HCT116 (cell line): Measurements from ENCODE around the gene SLAMF7. TPM values are rescaled to one million over a fixed set of nuclear protein-coding genes. Genes with fewer than 3 reads are reported as not detected.

ENCODE experiments used
- ATAC-seq: fragments of 200-7000 bp; cut with Tn5 transposase; 2 replicates; pipeline ENCODE4 v1.9.1; 2020; ENCODE audit warnings: mild to moderate bottlenecking, moderate library complexity
- BruUV-seq: library from RNA; stranded (reverse); fragments of 400-500 nt; replicated peaks from 2 replicates; lab custom pipeline; 2021; lab: Mats Ljungman, UMichigan
- CTCF ChIA-PET: fragments of 300-600 bp; sonication (Branson Sonifier 250); formaldehyde crosslinking; loops from one replicate; lab custom pipeline; 2021; ENCODE audit warnings: antibody characterized with exemption; lab: Charles Lee
- POLR2A ChIA-PET: fragments of 300-600, 350-600 bp; sonication (Branson Sonifier 250); formaldehyde crosslinking; loops from one replicate; lab custom pipeline; 2021; ENCODE audit warnings: antibody characterized with exemption; lab: Charles Lee
- RAD21 ChIA-PET, 2 experiments: fragments of 300-600 bp; sonication (Branson Sonifier 250); formaldehyde crosslinking; loops; one replicate each; lab custom pipeline; 2023; ENCODE audit warnings: low total read pairs in 2 of 2; ENCODE audit not compliant: uncharacterized antibody in 2 of 2, unreplicated experiment in 2 of 2, low non-redundant PET in 1 of 2; lab: Charles Lee
- DNase-seq: peaks from one replicate; pipeline ENCODE4 v3.0.0-alpha.2; 2010; ENCODE audit warnings: low read depth, low spot score
- H2AFZ ChIP-seq: fragments of 200-600 bp; shearing (Covaris generic), sonication (generic); 2 replicates; pipeline ENCODE4 v1.6.1; 2017; ENCODE audit warnings: low read depth, mixed run types, mixed read lengths, antibody characterized with exemption, low read length; ENCODE audit not compliant: poor library complexity, severe bottlenecking
- H3K27ac ChIP-seq: 2 replicates; pipeline ENCODE4 v1.5.1; 2012; ENCODE audit warnings: low read depth, low read length
- H3K27me3 ChIP-seq: fragments of 200-600 bp; sonication (generic); 2 replicates; pipeline ENCODE4 v1.6.1; 2016; ENCODE audit warnings: mixed run types, low read length, mixed read lengths; ENCODE audit not compliant: insufficient read depth
- H3K36me3 ChIP-seq, 2 experiments: fragments of 200-500 bp in 1 of 2; fragments of 200-600 bp in 1 of 2; sonication (Bioruptor generic) in 1 of 2; sonication (generic) in 1 of 2; 2 replicates each; pipeline versions ENCODE4 v1.5.1 to v1.6.1; 2014 to 2016; ENCODE audit warnings: low read length in 2 of 2, inconsistent platforms in 1 of 2, mixed read lengths in 1 of 2, mixed run types in 1 of 2; ENCODE audit not compliant: insufficient read depth in 2 of 2, control insufficient read depth in 1 of 2
- H3K4me1 ChIP-seq, 2 experiments: fragments of 200-600 bp in 1 of 2; sonication (generic) in 1 of 2; 2 replicates each; pipeline versions ENCODE4 v1.5.1 to v1.6.1; 2012 to 2017; ENCODE audit warnings: low read length in 2 of 2, inconsistent platforms in 1 of 2, mild to moderate bottlenecking in 1 of 2, mixed read lengths in 1 of 2, mixed run types in 1 of 2, moderate library complexity in 1 of 2; ENCODE audit not compliant: insufficient read depth in 2 of 2, control insufficient read depth in 1 of 2
- H3K4me2 ChIP-seq: fragments of 200-600 bp; sonication (generic); 2 replicates; pipeline ENCODE4 v1.6.1; 2017; ENCODE audit warnings: mixed run types, low read length, mixed read lengths
- H3K4me3 ChIP-seq, 2 experiments: fragments of 200-600 bp in 1 of 2; sonication (generic) in 1 of 2; replicated peaks in 1 of 2; 2 replicates each; pipeline ENCODE4 v1.5.1; 2011 to 2016; ENCODE audit warnings: low read length in 2 of 2, control low read depth in 1 of 2, low read depth in 1 of 2, mild to moderate bottlenecking in 1 of 2, mixed read lengths in 1 of 2, mixed run types in 1 of 2
- H3K79me2 ChIP-seq: fragments of 200-600 bp; sonication (generic); 2 replicates; pipeline ENCODE4 v1.6.1; 2017; ENCODE audit warnings: mild to moderate bottlenecking, mixed run types, low read length, moderate library complexity, mixed read lengths; ENCODE audit not compliant: insufficient read depth
- H3K9ac ChIP-seq: fragments of 200-600 bp; sonication (generic); 2 replicates; pipeline ENCODE4 v1.6.1; 2016; ENCODE audit warnings: low read length, mixed read lengths
- H3K9me2 ChIP-seq: fragments of 200-600 bp; sonication (generic), shearing (Covaris generic); 2 replicates; pipeline ENCODE4 v1.6.1; 2017; ENCODE audit warnings: mixed run types, mild to moderate bottlenecking, moderate library complexity; ENCODE audit not compliant: insufficient read depth
- H3K9me3 ChIP-seq, 2 experiments: fragments of 200-500 bp in 1 of 2; fragments of 200-600 bp in 1 of 2; sonication (Bioruptor generic) in 1 of 2; sonication (generic) in 1 of 2; 2 replicates each; pipeline ENCODE4 v1.6.1; 2014 to 2017; ENCODE audit warnings: low read length in 2 of 2, mixed read lengths in 2 of 2, inconsistent platforms in 1 of 2, low read depth in 1 of 2, mild to moderate bottlenecking in 1 of 2, mixed run types in 1 of 2, moderate library complexity in 1 of 2; ENCODE audit not compliant: control insufficient read depth in 1 of 2, insufficient read depth in 1 of 2
- H4K20me1 ChIP-seq: fragments of 200-600 bp; sonication (generic), shearing (Covaris generic); 2 replicates; pipeline ENCODE4 v1.6.1; 2017; ENCODE audit warnings: mixed run types, mild to moderate bottlenecking, moderate library complexity; ENCODE audit not compliant: insufficient read depth
- EGR1 ChIP-seq: IDR thresholded peaks from 2 replicates; pipeline ENCODE4 v1.6.1; 2012; ENCODE audit warnings: low read depth
- POLR2A ChIP-seq: IDR thresholded peaks from 2 replicates; pipeline ENCODE4 v1.7.0; 2011; ENCODE audit warnings: borderline replicate concordance; ENCODE audit not compliant: insufficient read depth, insufficient read length; ENCODE audit errors: extremely low read depth
- RAD21 ChIP-seq: IDR thresholded peaks from 2 replicates; pipeline ENCODE4 v1.6.1; 2012; ENCODE audit warnings: low read depth, mild to moderate bottlenecking
- SIN3A ChIP-seq: IDR thresholded peaks from 2 replicates; pipeline ENCODE4 v1.6.1; 2012; ENCODE audit warnings: low read depth
- SP1 ChIP-seq: IDR thresholded peaks from 2 replicates; pipeline ENCODE4 v1.6.1; 2012; ENCODE audit warnings: low read depth
- ZFX ChIP-seq: fragments of 450-650 bp; IDR thresholded peaks from 2 replicates; pipeline ENCODE4 v1.6.1; 2017
- ZNF274 ChIP-seq: fragments of 200-500 bp; sonication (Bioruptor generic); IDR thresholded peaks from 2 replicates; pipeline ENCODE4 v1.6.1; 2014; ENCODE audit warnings: mild to moderate bottlenecking, low read depth, low read length, inconsistent platforms
- intact Hi-C: fragments of 100-400 bp; cut with micrococcal nuclease; formaldehyde crosslinking; loops from 2 replicates; pipeline ENCODE4 v1.10.0; 2022
- total RNA-seq: library from RNA; stranded (reverse); gene quantifications from one replicate; pipeline ENCODE4 v1.2.1, GENCODE V29; 2021; ENCODE audit not compliant: unreplicated experiment
- TF ChIP-seq, protein P1 (sequence below), 3 experiments: fragments of 200-600 bp in 1 of 3; sonication (generic) in 1 of 3; IDR thresholded peaks in 2 of 3; conservative IDR thresholded peaks in 1 of 3; 2 replicates each; pipeline ENCODE4 v1.5.1; 2012 to 2017; ENCODE audit warnings: low read depth in 2 of 3, low read length in 2 of 3, antibody characterized with exemption in 1 of 3, borderline replicate concordance in 1 of 3, control low read depth in 1 of 3, mild to moderate bottlenecking in 1 of 3, mixed read lengths in 1 of 3, mixed run types in 1 of 3, moderate library complexity in 1 of 3; ENCODE audit not compliant: insufficient read depth in 1 of 3
- TF ChIP-seq, protein P2 (sequence below): IDR thresholded peaks from 2 replicates; pipeline ENCODE4 v1.6.1; 2011; ENCODE audit warnings: mild to moderate bottlenecking, low read length, moderate library complexity; ENCODE audit not compliant: insufficient replicate concordance; ENCODE audit errors: extremely low read depth
- TF ChIP-seq, protein P3 (sequence below): IDR thresholded peaks from 2 replicates; pipeline ENCODE4 v1.6.1; 2012
- TF ChIP-seq, protein P4 (sequence below): IDR thresholded peaks from 2 replicates; pipeline ENCODE4 v1.6.1; 2012; ENCODE audit warnings: low read depth

Gene SLAMF7
- total RNA-seq, 1 experiment from 2014 or later = 0.34 TPM

DNA sequence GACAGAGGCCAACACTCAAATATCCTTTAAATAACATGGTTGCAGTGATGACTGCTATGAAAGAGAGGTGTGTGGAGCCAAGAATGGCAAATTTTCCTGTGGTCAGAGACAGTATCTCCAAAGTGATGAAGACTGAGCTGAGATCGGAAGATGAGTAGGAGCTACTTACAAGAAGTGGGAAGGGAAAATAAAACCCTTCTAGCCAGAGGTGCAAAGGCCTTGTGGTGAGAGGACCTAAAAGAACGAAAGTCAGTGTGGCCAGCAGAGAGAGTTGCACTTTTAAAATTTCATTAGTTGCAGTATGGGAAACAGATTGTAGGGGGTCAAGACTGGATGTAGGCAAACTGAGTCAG lies 17.8 kb downstream of the SLAMF7 start:
- DNase-seq = no peak
- H3K79me2 ChIP-seq = no peaks in the 10 kb centered on the region
- no peak overlapping the region for H3K27ac ChIP-seq
- ATAC-seq = no peak
- ChIA-PET POLR2A (no interaction called here), RAD21 (no interaction called here), CTCF (interaction anchor here (1.0 kb wide), 1 partner anchor 11 kb away, joined by 4 read pairs; no protein-coding TSS in a partner anchor)
- intact Hi-C loops = no loop called here
- no peak overlapping the region for H2AFZ ChIP-seq
- TF ChIP-seq, protein P1, sequence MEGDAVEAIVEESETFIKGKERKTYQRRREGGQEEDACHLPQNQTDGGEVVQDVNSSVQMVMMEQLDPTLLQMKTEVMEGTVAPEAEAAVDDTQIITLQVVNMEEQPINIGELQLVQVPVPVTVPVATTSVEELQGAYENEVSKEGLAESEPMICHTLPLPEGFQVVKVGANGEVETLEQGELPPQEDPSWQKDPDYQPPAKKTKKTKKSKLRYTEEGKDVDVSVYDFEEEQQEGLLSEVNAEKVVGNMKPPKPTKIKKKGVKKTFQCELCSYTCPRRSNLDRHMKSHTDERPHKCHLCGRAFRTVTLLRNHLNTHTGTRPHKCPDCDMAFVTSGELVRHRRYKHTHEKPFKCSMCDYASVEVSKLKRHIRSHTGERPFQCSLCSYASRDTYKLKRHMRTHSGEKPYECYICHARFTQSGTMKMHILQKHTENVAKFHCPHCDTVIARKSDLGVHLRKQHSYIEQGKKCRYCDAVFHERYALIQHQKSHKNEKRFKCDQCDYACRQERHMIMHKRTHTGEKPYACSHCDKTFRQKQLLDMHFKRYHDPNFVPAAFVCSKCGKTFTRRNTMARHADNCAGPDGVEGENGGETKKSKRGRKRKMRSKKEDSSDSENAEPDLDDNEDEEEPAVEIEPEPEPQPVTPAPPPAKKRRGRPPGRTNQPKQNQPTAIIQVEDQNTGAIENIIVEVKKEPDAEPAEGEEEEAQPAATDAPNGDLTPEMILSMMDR (IDR thresholded peaks at IDR 0.05 in 2 of 3, conservative IDR thresholded peaks at IDR 0.05 in 1 of 3; ENCODE audit: borderline replicate concordance in 1 of 3, insufficient read depth in 1 of 3, low read depth in 2 of 3, low read length in 2 of 3) = no peak
- TF ChIP-seq, protein P2, sequence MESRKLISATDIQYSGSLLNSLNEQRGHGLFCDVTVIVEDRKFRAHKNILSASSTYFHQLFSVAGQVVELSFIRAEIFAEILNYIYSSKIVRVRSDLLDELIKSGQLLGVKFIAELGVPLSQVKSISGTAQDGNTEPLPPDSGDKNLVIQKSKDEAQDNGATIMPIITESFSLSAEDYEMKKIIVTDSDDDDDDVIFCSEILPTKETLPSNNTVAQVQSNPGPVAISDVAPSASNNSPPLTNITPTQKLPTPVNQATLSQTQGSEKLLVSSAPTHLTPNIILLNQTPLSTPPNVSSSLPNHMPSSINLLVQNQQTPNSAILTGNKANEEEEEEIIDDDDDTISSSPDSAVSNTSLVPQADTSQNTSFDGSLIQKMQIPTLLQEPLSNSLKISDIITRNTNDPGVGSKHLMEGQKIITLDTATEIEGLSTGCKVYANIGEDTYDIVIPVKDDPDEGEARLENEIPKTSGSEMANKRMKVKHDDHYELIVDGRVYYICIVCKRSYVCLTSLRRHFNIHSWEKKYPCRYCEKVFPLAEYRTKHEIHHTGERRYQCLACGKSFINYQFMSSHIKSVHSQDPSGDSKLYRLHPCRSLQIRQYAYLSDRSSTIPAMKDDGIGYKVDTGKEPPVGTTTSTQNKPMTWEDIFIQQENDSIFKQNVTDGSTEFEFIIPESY = no peak
- no peak for TF ChIP-seq POLR2A
- TF ChIP-seq RAD21 = no peak
- no peak for TF ChIP-seq SP1
- TF ChIP-seq EGR1 = no peak
- TF ChIP-seq, protein P3, sequence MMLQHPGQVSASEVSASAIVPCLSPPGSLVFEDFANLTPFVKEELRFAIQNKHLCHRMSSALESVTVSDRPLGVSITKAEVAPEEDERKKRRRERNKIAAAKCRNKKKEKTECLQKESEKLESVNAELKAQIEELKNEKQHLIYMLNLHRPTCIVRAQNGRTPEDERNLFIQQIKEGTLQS = no peak
- TF ChIP-seq SIN3A = no peak
- TF ChIP-seq, protein P4, sequence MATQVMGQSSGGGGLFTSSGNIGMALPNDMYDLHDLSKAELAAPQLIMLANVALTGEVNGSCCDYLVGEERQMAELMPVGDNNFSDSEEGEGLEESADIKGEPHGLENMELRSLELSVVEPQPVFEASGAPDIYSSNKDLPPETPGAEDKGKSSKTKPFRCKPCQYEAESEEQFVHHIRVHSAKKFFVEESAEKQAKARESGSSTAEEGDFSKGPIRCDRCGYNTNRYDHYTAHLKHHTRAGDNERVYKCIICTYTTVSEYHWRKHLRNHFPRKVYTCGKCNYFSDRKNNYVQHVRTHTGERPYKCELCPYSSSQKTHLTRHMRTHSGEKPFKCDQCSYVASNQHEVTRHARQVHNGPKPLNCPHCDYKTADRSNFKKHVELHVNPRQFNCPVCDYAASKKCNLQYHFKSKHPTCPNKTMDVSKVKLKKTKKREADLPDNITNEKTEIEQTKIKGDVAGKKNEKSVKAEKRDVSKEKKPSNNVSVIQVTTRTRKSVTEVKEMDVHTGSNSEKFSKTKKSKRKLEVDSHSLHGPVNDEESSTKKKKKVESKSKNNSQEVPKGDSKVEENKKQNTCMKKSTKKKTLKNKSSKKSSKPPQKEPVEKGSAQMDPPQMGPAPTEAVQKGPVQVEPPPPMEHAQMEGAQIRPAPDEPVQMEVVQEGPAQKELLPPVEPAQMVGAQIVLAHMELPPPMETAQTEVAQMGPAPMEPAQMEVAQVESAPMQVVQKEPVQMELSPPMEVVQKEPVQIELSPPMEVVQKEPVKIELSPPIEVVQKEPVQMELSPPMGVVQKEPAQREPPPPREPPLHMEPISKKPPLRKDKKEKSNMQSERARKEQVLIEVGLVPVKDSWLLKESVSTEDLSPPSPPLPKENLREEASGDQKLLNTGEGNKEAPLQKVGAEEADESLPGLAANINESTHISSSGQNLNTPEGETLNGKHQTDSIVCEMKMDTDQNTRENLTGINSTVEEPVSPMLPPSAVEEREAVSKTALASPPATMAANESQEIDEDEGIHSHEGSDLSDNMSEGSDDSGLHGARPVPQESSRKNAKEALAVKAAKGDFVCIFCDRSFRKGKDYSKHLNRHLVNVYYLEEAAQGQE = no peak
- no peak for TF ChIP-seq ZFX
- no peak for TF ChIP-seq ZNF274
- H3K9ac ChIP-seq = no peak overlapping the region
- no peak overlapping the region for H3K4me2 ChIP-seq
- no peaks in the 10 kb centered on the region for H3K9me3 ChIP-seq
- no peaks in the 10 kb centered on the region for H3K27me3 ChIP-seq
- H3K4me1 ChIP-seq = no peaks in the 10 kb centered on the region
- no TSS peak for BruUV-seq
- H4K20me1 ChIP-seq = no peaks in the 10 kb centered on the region
- no peaks in the 10 kb centered on the region for H3K9me2 ChIP-seq
- no peaks in the 10 kb centered on the region for H3K36me3 ChIP-seq
- no peak overlapping the region for H3K4me3 ChIP-seq
